ENCODE measurements around the gene CBARP. TPM values are rescaled to one million over a fixed set of nuclear protein-coding genes. Genes with fewer than 3 reads are reported as not detected.

Gene CBARP
- total and polyA plus RNA-seq, 9 of the 15 experiments (the other 6 are each of a cell fraction or from before 2014, with no cell fraction given) = 0.03 to 8.9 (median 1.2) TPM; not detected in 1

DNA sequence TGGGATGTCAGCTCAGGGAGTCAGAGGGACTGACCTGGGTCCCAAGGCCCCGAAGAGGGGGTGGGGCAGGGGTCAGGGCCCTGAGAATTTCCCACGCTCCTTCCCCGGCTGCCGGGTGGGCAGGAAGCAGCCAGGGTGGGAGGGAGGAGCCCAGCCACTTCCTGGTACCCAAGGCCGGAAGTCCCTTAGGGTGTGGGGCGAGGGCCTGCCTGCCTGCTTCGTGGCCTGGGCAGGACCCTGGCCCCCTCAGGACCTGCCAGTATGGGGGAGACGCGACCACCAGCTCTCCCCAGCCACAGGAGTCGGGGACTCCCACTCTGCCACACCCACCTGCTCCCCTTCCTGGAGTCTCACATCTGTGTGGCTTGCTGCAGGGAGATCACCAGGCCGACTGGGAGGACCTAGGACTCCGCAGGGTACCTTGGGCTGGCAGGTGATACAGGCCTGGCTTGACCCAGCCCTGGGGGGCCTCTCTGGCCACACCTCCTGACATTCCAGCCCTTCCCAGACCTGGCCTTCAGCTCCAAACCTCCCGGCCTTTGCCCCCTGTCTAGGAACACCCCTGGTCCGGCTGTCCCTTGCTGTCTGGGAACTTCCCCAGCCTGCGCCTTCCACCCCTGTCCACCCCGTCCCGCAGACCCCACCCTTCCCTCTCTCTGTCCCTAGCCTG lies 21.5 kb upstream of the CBARP start (continued):
- TF ChIP-seq, protein P1, sequence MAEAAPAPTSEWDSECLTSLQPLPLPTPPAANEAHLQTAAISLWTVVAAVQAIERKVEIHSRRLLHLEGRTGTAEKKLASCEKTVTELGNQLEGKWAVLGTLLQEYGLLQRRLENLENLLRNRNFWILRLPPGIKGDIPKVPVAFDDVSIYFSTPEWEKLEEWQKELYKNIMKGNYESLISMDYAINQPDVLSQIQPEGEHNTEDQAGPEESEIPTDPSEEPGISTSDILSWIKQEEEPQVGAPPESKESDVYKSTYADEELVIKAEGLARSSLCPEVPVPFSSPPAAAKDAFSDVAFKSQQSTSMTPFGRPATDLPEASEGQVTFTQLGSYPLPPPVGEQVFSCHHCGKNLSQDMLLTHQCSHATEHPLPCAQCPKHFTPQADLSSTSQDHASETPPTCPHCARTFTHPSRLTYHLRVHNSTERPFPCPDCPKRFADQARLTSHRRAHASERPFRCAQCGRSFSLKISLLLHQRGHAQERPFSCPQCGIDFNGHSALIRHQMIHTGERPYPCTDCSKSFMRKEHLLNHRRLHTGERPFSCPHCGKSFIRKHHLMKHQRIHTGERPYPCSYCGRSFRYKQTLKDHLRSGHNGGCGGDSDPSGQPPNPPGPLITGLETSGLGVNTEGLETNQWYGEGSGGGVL (CRISPR knock-in tag; IDR thresholded peaks at IDR 0.05) = no peak
- no peak for TF ChIP-seq GATAD2A (IDR thresholded peaks at IDR 0.05)
- TF ChIP-seq TBP (optimal IDR thresholded peaks at IDR 0.05; ENCODE audit: low read depth, low read length) = no peak
- TF ChIP-seq SRSF3 (IDR thresholded peaks at IDR 0.05; ENCODE audit: insufficient read depth, low read length) = no peak
- no peak for TF ChIP-seq PTRF (tag; IDR thresholded peaks at IDR 0.05)
- no peak for TF ChIP-seq YBX1 (IDR thresholded peaks at IDR 0.05)
- no peak for TF ChIP-seq ZNF561 (CRISPR knock-in tag; conservative IDR thresholded peaks at IDR 0.05)
- no peak for TF ChIP-seq ZNF133 (CRISPR knock-in tag; IDR thresholded peaks at IDR 0.05)
- no peak for TF ChIP-seq EHMT2 (IDR thresholded peaks at IDR 0.05)
- TF ChIP-seq CAMTA2 (CRISPR knock-in tag; conservative IDR thresholded peaks at IDR 0.05) = no peak
- TF ChIP-seq FOXA3 (CRISPR knock-in tag; conservative IDR thresholded peaks at IDR 0.05 in 1 of 2, IDR thresholded peaks at IDR 0.05 in 1 of 2) = no peak
- TF ChIP-seq SUPT5H (IDR thresholded peaks at IDR 0.05) = peak; percentile 91
- TF ChIP-seq ARNT (IDR thresholded peaks at IDR 0.05) = no peak
- TF ChIP-seq, protein P2, sequence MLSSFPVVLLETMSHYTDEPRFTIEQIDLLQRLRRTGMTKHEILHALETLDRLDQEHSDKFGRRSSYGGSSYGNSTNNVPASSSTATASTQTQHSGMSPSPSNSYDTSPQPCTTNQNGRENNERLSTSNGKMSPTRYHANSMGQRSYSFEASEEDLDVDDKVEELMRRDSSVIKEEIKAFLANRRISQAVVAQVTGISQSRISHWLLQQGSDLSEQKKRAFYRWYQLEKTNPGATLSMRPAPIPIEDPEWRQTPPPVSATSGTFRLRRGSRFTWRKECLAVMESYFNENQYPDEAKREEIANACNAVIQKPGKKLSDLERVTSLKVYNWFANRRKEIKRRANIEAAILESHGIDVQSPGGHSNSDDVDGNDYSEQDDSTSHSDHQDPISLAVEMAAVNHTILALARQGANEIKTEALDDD (IDR thresholded peaks at IDR 0.05) = no peak
- TF ChIP-seq ZNF24 (IDR thresholded peaks at IDR 0.05) = no peak
- no peak for TF ChIP-seq ID3 (CRISPR knock-in tag; IDR thresholded peaks at IDR 0.05)
- peak; percentile 28; the same call in 1 of the 2 replicates for TF ChIP-seq ID3 (tag; IDR thresholded peaks at IDR 0.05)
- TF ChIP-seq ZNF282 (CRISPR knock-in tag; IDR thresholded peaks at IDR 0.05) = 0 out of 2 replicates have a peak, but pooled peaks have one; percentile 33
- TF ChIP-seq HIVEP1 (CRISPR knock-in tag; IDR thresholded peaks at IDR 0.05) = no peak
- no peak for TF ChIP-seq HES1 (IDR thresholded peaks at IDR 0.05; ENCODE audit: low read depth)
- TF ChIP-seq ZNF280B (CRISPR knock-in tag; IDR thresholded peaks at IDR 0.05) = no peak
- no peak for TF ChIP-seq ESRRA (IDR thresholded peaks at IDR 0.05; ENCODE audit: borderline replicate concordance, low read depth)
- TF ChIP-seq HNRNPH1 (optimal IDR thresholded peaks at IDR 0.05; ENCODE audit: low read depth, low read length) = no peak
- no peak for TF ChIP-seq SMARCA5 (IDR thresholded peaks at IDR 0.05)

Data from K562 (cell line).